Sigmoid colon (tissue), 7 donors: ENCODE data around the gene AMZ2. TPM values are rescaled to one million over a fixed set of nuclear protein-coding genes. Genes with fewer than 3 reads are reported as not detected.

ENCODE experiments used
- DNase-seq: peaks from one replicate; pipeline ENCODE4 v3.0.0-alpha.2; 2019
- H3K27ac ChIP-seq, 4 donors: fragments of 200-600 bp; sonication (generic); one replicate each; pipeline ENCODE4 v1.5.1; 2016 to 2019; ENCODE audit warnings: mild to moderate bottlenecking in 1 of 4
- H3K27me3 ChIP-seq, 3 donors: fragments of 200-600 bp; sonication (generic); one replicate each; pipeline ENCODE4 v1.5.1; 2019; ENCODE audit warnings: mild to moderate bottlenecking in 1 of 3
- H3K36me3 ChIP-seq, 4 donors: fragments of 200-600 bp; sonication (generic); one replicate each; pipeline ENCODE4 v1.5.1; 2016 to 2019
- H3K4me1 ChIP-seq, 4 donors: fragments of 200-600 bp; sonication (generic); one replicate each; pipeline ENCODE4 v1.5.1; 2017 to 2019
- H3K4me3 ChIP-seq, 4 donors: fragments of 200-600 bp; sonication (generic); one replicate each; pipeline ENCODE4 v1.5.1; 2017 to 2019; ENCODE audit warnings: mild to moderate bottlenecking in 2 of 4, moderate library complexity in 1 of 4
- H3K9me3 ChIP-seq, 4 donors: fragments of 200-600 bp in 3 of 4; sonication (generic) in 3 of 4; one replicate each; pipeline versions ENCODE4 v1.5.1 to v1.6.1; 2013 to 2019
- CTCF ChIP-seq, 4 experiments: fragments of 450-650 bp in 3 of 4; fragments of 200-600 bp in 1 of 4; IDR thresholded peaks; one replicate each; pipeline ENCODE4 v1.5.1; 2016 to 2019; ENCODE audit warnings: antibody characterized with exemption in 4 of 4, mild to moderate bottlenecking in 3 of 4, moderate library complexity in 2 of 4
- EP300 ChIP-seq, 4 donors: sonication (generic); formaldehyde crosslinking; IDR thresholded peaks; one replicate each; pipeline ENCODE4 v1.6.1; 2017; ENCODE audit warnings: antibody characterized with exemption in 4 of 4
- POLR2A ChIP-seq, 2 donors: fragments of 450-650 bp; IDR thresholded peaks; one replicate each; pipeline ENCODE4 v1.6.1; 2016; ENCODE audit warnings: antibody characterized with exemption in 2 of 2, mild to moderate bottlenecking in 2 of 2, moderate library complexity in 2 of 2
- POLR2AphosphoS5 ChIP-seq, 4 donors: sonication (generic); formaldehyde crosslinking; IDR thresholded peaks; one replicate each; pipeline ENCODE4 v1.6.1; 2017; ENCODE audit warnings: antibody characterized with exemption in 4 of 4
- WGBS, 2 donors: extraction: QIAGEN DNeasy Blood & Tissue Kit; methylation state at CpG; one replicate each; pipeline ENCODE4 v1.1.7; 2013; 5-methylcytosine and 5-hydroxymethylcytosine counted together
- intact Hi-C: fragments of 100-400 bp; cut with DNase I; formaldehyde crosslinking; loops from one replicate; pipeline ENCODE4 v1.15.1; 2023
- polyA plus RNA-seq, 3 donors: library from polyadenylated mRNA; stranded (reverse); fragments of 200-250 nt; gene quantifications; one replicate each; pipeline ENCODE4 v1.2.3, GENCODE V29; 2013
- total RNA-seq, 4 donors: library from RNA; depleted of rRNA; stranded (reverse); fragments of >200 nt; gene quantifications; one replicate each; pipeline ENCODE4 v1.1.0, GENCODE V29; 2016
- donor health status: healthy with polysubstance abuse.
- donor health status: Bipolar disorder and iron deficiency.
- donor health status: healthy.

Gene AMZ2
- total and polyA plus RNA-seq, 7 donors = 30.8 to 80.1 (median 55.9) TPM

GRCh38 chr17:68290268-68290954 is 42.6 kb downstream of the AMZ2 start:
- peak overlapping the region in 1 of 4 donors; percentile 60 for H3K27ac ChIP-seq
- no peaks in the 10 kb centered on the region for H3K9me3 ChIP-seq
- peaks cover 0 to 27% (median 23%) of the 10 kb centered on the region in 4 donors for H3K4me1 ChIP-seq
- peak overlapping the region in 3 of 4 donors; percentile 48 to 63 (median 62) for H3K4me3 ChIP-seq
- H3K36me3 ChIP-seq = no peaks in the 10 kb centered on the region
- H3K27me3 ChIP-seq = peaks cover 12 to 59% (median 55%) of the 10 kb centered on the region in 3 donors
- DNase-seq = no peak
- intact Hi-C loops = no loop called here
- TF ChIP-seq EP300 (IDR thresholded peaks at IDR 0.05) = no peak
- no peak for TF ChIP-seq CTCF (IDR thresholded peaks at IDR 0.05)
- TF ChIP-seq POLR2A (IDR thresholded peaks at IDR 0.05) = no peak
- TF ChIP-seq POLR2AphosphoS5 (IDR thresholded peaks at IDR 0.05) = no peak
- 1% methylated on average over 50 of the region's 50 CpGs for WGBS, 2 donors

- WGBS, 2 donors = 1% methylated on average over 96 of the region's 96 CpGs
- no peaks in the 10 kb centered on the region for H3K9me3 ChIP-seq
- DNase-seq = no peak
- H3K27me3 ChIP-seq = peaks cover 12 to 67% (median 57%) of the 10 kb centered on the region in 3 donors
- no peaks in the 10 kb centered on the region for H3K36me3 ChIP-seq
- H3K27ac ChIP-seq = peak within 1 kb of the TSS; percentile 41 to 68 (median 56)
- intact Hi-C loops = no loop called here
- H3K4me1 ChIP-seq = peaks cover 0 to 27% (median 23%) of the 10 kb centered on the region in 4 donors
- peak within 1 kb of the TSS; percentile 22 to 63 (median 55) for H3K4me3 ChIP-seq
- no peak for TF ChIP-seq CTCF (IDR thresholded peaks at IDR 0.05)
- no peak for TF ChIP-seq POLR2A (IDR thresholded peaks at IDR 0.05)
- no peak for TF ChIP-seq POLR2AphosphoS5 (IDR thresholded peaks at IDR 0.05)
- no peak for TF ChIP-seq EP300 (IDR thresholded peaks at IDR 0.05)
These were observed 43.4 kb downstream of the AMZ2 start, which contains the start of the genes ARSG and SLC16A6 for GRCh38 chr17:68290955-68291835. TSS of gene ARSG (plus strand) at chr17:68291495. CDS start at chr17:68307494, 15,999 bp downstream. TSS of gene SLC16A6 (minus strand) at chr17:68291127. CDS start at chr17:68278320, 12,807 bp downstream.

GRCh38 chr17:68291836-68292688 is 44.2 kb downstream of the AMZ2 start:
- WGBS, 2 donors = 1% methylated on average over 76 of the region's 76 CpGs
- intact Hi-C loops = no loop called here
- H3K27me3 ChIP-seq = peaks cover 12 to 76% (median 61%) of the 10 kb centered on the region in 3 donors
- peak overlapping the region; percentile 41 to 68 (median 56) for H3K27ac ChIP-seq
- no peaks in the 10 kb centered on the region for H3K9me3 ChIP-seq
- H3K36me3 ChIP-seq = no peaks in the 10 kb centered on the region
- DNase-seq = peak; percentile 77
- TF ChIP-seq POLR2A (IDR thresholded peaks at IDR 0.05) (peak in 1 of 2 donors; percentile 21), POLR2AphosphoS5 (IDR thresholded peaks at IDR 0.05) (peak in 2 of 4 donors; percentile 49 to 68), EP300 (IDR thresholded peaks at IDR 0.05) (no peak), CTCF (IDR thresholded peaks at IDR 0.05) (no peak)
- peaks cover 0 to 27% (median 23%) of the 10 kb centered on the region in 4 donors for H3K4me1 ChIP-seq
- H3K4me3 ChIP-seq = peak overlapping the region; percentile 22 to 63 (median 55)

GRCh38 chr17:68292689-68293040 is 44.8 kb downstream of the AMZ2 start:
- 41 to 50% methylated on average over 9 of the region's 9 CpGs for WGBS, 2 donors
- no peak overlapping the region for H3K27ac ChIP-seq
- peaks cover 0 to 27% (median 23%) of the 10 kb centered on the region in 4 donors for H3K4me1 ChIP-seq
- H3K27me3 ChIP-seq = peaks cover 12 to 82% (median 61%) of the 10 kb centered on the region in 3 donors
- intact Hi-C loops = no loop called here
- TF ChIP-seq CTCF (IDR thresholded peaks at IDR 0.05) (no peak), EP300 (IDR thresholded peaks at IDR 0.05) (no peak), POLR2A (IDR thresholded peaks at IDR 0.05) (no peak), POLR2AphosphoS5 (IDR thresholded peaks at IDR 0.05) (no peak)
- H3K4me3 ChIP-seq = no peak overlapping the region
- no peaks in the 10 kb centered on the region for H3K36me3 ChIP-seq
- DNase-seq = no peak
- H3K9me3 ChIP-seq = no peaks in the 10 kb centered on the region
